Mesendoderm (in vitro differentiated cells): Measurements from ENCODE around the gene ZNF19.
"Not testable (repeated sequence)": the region's sequence is repeated elsewhere in the genome, so short reads cannot be mapped to it uniquely, and the experiment has no call there.

Experiments used
- DNase-seq: peaks from one replicate; pipeline ENCODE4 v3.0.0; 2013
- H2AK5ac ChIP-seq: 2 replicates; pipeline ENCODE4 v1.6.1; 2013; ENCODE audit warnings: low read length, inconsistent platforms
- H2BK120ac ChIP-seq: 2 replicates; pipeline ENCODE4 v1.6.1; 2013; ENCODE audit warnings: low read depth, mild to moderate bottlenecking, low read length, moderate library complexity, mixed read lengths
- H2BK15ac ChIP-seq: replicated peaks from 2 replicates; pipeline ENCODE4 v1.6.1; 2013; ENCODE audit warnings: low read depth, mild to moderate bottlenecking, moderate library complexity
- H2BK5ac ChIP-seq: 2 replicates; pipeline ENCODE4 v1.6.1; 2013; ENCODE audit warnings: low read length, inconsistent platforms
- H3K18ac ChIP-seq: 2 replicates; pipeline ENCODE4 v1.6.1; 2013; ENCODE audit warnings: mild to moderate bottlenecking, low read length, mixed read lengths
- H3K23ac ChIP-seq: one replicate; pipeline ENCODE4 v1.6.1; 2013; ENCODE audit warnings: low read length
- H3K27ac ChIP-seq: 2 replicates; pipeline ENCODE4 v1.5.1; 2013; ENCODE audit warnings: low read depth, mild to moderate bottlenecking, inconsistent platforms, low read length, moderate library complexity
- H3K27me3 ChIP-seq: 2 replicates; pipeline ENCODE4 v1.6.1; 2013; ENCODE audit warnings: low read length, control low read depth, mild to moderate bottlenecking, inconsistent platforms; ENCODE audit not compliant: insufficient read depth, poor library complexity
- H3K36me3 ChIP-seq: 2 replicates; pipeline ENCODE4 v1.6.1; 2013; ENCODE audit warnings: low read length, inconsistent platforms; ENCODE audit not compliant: control insufficient read depth, insufficient read depth
- H3K4ac ChIP-seq: one replicate; pipeline ENCODE4 v1.6.1; 2013; ENCODE audit warnings: low read depth, mild to moderate bottlenecking, low read length, moderate library complexity
- H3K4me1 ChIP-seq: 2 replicates; pipeline ENCODE4 v1.6.1; 2013; ENCODE audit warnings: low read depth, low read length, inconsistent platforms; ENCODE audit not compliant: control insufficient read depth
- H3K4me2 ChIP-seq: 2 replicates; pipeline ENCODE4 v1.6.1; 2013; ENCODE audit warnings: low read length
- H3K4me3 ChIP-seq: 2 replicates; pipeline ENCODE4 v1.5.1; 2013; ENCODE audit warnings: mild to moderate bottlenecking, low read length
- H3K56ac ChIP-seq: one replicate; pipeline ENCODE4 v1.6.1; 2013; ENCODE audit warnings: low read length
- H3K79me1 ChIP-seq: 2 replicates; pipeline ENCODE4 v1.6.1; 2013; ENCODE audit warnings: low read length, inconsistent platforms
- H3K79me2 ChIP-seq: 2 replicates; pipeline ENCODE4 v1.6.1; 2013; ENCODE audit warnings: mild to moderate bottlenecking, low read length; ENCODE audit not compliant: control insufficient read depth, insufficient read depth
- H3K9ac ChIP-seq: 2 replicates; pipeline ENCODE4 v1.6.1; 2013; ENCODE audit warnings: low read length, inconsistent platforms
- H4K5ac ChIP-seq: one replicate; pipeline ENCODE4 v1.6.1; 2013; ENCODE audit warnings: low read length
- H4K8ac ChIP-seq: one replicate; pipeline ENCODE4 v1.6.1; 2013; ENCODE audit warnings: low read depth, mild to moderate bottlenecking, control low read depth, low read length, moderate library complexity
- WGBS: extraction: QIAGEN DNeasy Blood & Tissue Kit; methylation state at CpG from one replicate; pipeline ENCODE4 v1.1.7; 2013; ENCODE audit warnings: low lambda C conversion rate, missing lambda C conversion rate; ENCODE audit not compliant: insufficient coverage; ENCODE audit errors: extremely low coverage; 5-methylcytosine and 5-hydroxymethylcytosine counted together

ZNF19 gene

DNA sequence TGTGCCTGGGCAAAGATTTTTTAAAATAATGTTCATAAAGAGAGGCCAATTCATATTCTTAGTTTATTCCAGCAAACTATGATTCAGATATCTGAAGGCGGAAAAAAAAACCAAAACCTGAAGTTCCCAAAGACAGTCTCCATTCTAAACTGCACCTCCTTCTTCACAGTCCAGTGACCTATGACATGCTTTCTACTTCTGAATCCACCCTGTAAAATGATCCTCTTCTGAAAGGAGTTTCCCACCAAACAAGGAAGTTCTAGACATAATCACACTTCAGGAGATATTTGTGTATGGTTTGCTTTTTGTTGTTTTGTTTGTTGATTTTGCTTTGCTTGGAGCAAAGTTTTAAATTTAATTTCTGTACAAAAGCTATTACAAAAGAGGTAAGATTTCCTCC is 24.2 kb upstream of the ZNF19 start:
- H3K56ac ChIP-seq, result no peak overlapping the region
- no peak overlapping the region for H4K5ac ChIP-seq
- H3K4ac ChIP-seq, result no peak overlapping the region
- H3K23ac ChIP-seq, result no peak overlapping the region
- H3K4me2 ChIP-seq, result no peak overlapping the region
- no peak overlapping the region for H3K18ac ChIP-seq
- no peak overlapping the region for H2AK5ac ChIP-seq
- H4K8ac ChIP-seq, result no peak overlapping the region
- no peak overlapping the region for H2BK5ac ChIP-seq
- no peak overlapping the region for H3K27ac ChIP-seq
- no peak overlapping the region for H3K4me3 ChIP-seq
- no peaks in the 10 kb centered on the region for H3K27me3 ChIP-seq
- WGBS, result no CpG with 5 or more reads among the region's 1 CpG
- no peaks in the 10 kb centered on the region for H3K36me3 ChIP-seq
- no peak overlapping the region for H2BK120ac ChIP-seq
- H3K79me2 ChIP-seq, result no peaks in the 10 kb centered on the region
- no peak overlapping the region for H2BK15ac ChIP-seq
- H3K79me1 ChIP-seq, result no peaks in the 10 kb centered on the region
- DNase-seq, result no peak
- no peaks in the 10 kb centered on the region for H3K4me1 ChIP-seq
- H3K9ac ChIP-seq, result no peak overlapping the region

GRCh38 chr16:71507061-71507460 is 17.9 kb upstream of the ZNF19 start:
- no peaks in the 10 kb centered on the region for H3K79me2 ChIP-seq
- H4K5ac ChIP-seq, result no peak overlapping the region
- H2BK15ac ChIP-seq, result no peak overlapping the region
- no peak for DNase-seq
- H3K4me1 ChIP-seq, result no peaks in the 10 kb centered on the region
- no peak overlapping the region for H3K56ac ChIP-seq
- no peaks in the 10 kb centered on the region for H3K27me3 ChIP-seq
- H3K18ac ChIP-seq, result no peak overlapping the region
- no peaks in the 10 kb centered on the region for H3K79me1 ChIP-seq
- H4K8ac ChIP-seq, result no peak overlapping the region
- H2BK120ac ChIP-seq, result no peak overlapping the region
- H2BK5ac ChIP-seq, result no peak overlapping the region
- no peak overlapping the region for H3K4ac ChIP-seq
- no peak overlapping the region for H3K23ac ChIP-seq
- no CpG with 5 or more reads among the region's 1 CpG for WGBS
- H2AK5ac ChIP-seq, result no peak overlapping the region
- no peak overlapping the region for H3K9ac ChIP-seq
- no peaks in the 10 kb centered on the region for H3K36me3 ChIP-seq
- no peak overlapping the region for H3K4me2 ChIP-seq
- H3K4me3 ChIP-seq, result no peak overlapping the region
- no peak overlapping the region for H3K27ac ChIP-seq

DNA sequence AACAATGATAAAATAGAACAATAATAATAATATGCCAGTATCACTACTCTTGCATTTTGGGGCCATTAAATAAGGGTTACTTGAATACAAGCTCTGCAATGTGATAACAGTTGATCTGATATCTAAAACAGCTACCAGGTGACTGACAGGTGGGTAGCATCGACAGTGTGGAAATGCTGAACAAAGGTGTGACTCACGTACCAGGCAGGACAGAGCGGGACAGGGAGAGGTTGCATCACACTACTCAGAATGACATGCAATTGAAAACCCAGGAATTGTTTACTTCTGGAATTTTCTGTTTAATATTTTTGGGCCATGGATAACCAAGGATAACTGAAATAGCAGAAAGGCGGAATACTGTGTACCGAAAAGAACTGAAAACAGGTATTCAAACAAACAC is 15.8 kb upstream of the ZNF19 start:
- no peak overlapping the region for H2BK120ac ChIP-seq
- H3K4me2 ChIP-seq, result no peak overlapping the region
- H3K56ac ChIP-seq, result no peak overlapping the region
- no peak overlapping the region for H3K23ac ChIP-seq
- no peak overlapping the region for H3K4me3 ChIP-seq
- H4K8ac ChIP-seq, result no peak overlapping the region
- H3K27me3 ChIP-seq, result no peaks in the 10 kb centered on the region
- no peak overlapping the region for H3K9ac ChIP-seq
- no peaks in the 10 kb centered on the region for H3K4me1 ChIP-seq
- H4K5ac ChIP-seq, result no peak overlapping the region
- H3K36me3 ChIP-seq, result no peaks in the 10 kb centered on the region
- H3K4ac ChIP-seq, result no peak overlapping the region
- no peak overlapping the region for H2AK5ac ChIP-seq
- no peak overlapping the region for H2BK15ac ChIP-seq
- H2BK5ac ChIP-seq, result no peak overlapping the region
- WGBS, result no CpG with 5 or more reads among the region's 5 CpGs
- no peak overlapping the region for H3K27ac ChIP-seq
- DNase-seq, result no peak
- H3K79me2 ChIP-seq, result no peaks in the 10 kb centered on the region
- H3K18ac ChIP-seq, result no peak overlapping the region
- H3K79me1 ChIP-seq, result no peaks in the 10 kb centered on the region

- H3K4me2 ChIP-seq, H3K23ac ChIP-seq, H3K79me2 ChIP-seq, H2BK5ac ChIP-seq, H3K27ac ChIP-seq, H2BK120ac ChIP-seq, H2BK15ac ChIP-seq, H3K18ac ChIP-seq, H3K27me3 ChIP-seq, H4K8ac ChIP-seq, H3K79me1 ChIP-seq, H3K4ac ChIP-seq, H4K5ac ChIP-seq, H3K4me3 ChIP-seq, H3K9ac ChIP-seq, H3K36me3 ChIP-seq, H3K4me1 ChIP-seq, H3K56ac ChIP-seq, H2AK5ac ChIP-seq, DNase-seq: not testable (repeated sequence)
- WGBS, result no CpG with 5 or more reads among the region's 7 CpGs
These were observed 14.9 kb upstream of the ZNF19 start for GRCh38 chr16:71504051-71504450.

GRCh38 chr16:71501547-71501946 is 12.4 kb upstream of the ZNF19 start:
- no peaks in the 10 kb centered on the region for H3K27me3 ChIP-seq
- no CpG with 5 or more reads among the region's 3 CpGs for WGBS
- H3K4me1 ChIP-seq, result no peaks in the 10 kb centered on the region
- no peak overlapping the region for H3K27ac ChIP-seq
- no peak overlapping the region for H4K8ac ChIP-seq
- peak; percentile 12 for DNase-seq
- no peak overlapping the region for H3K23ac ChIP-seq
- no peak overlapping the region for H4K5ac ChIP-seq
- H3K9ac ChIP-seq, result no peak overlapping the region
- H2BK15ac ChIP-seq, result no peak overlapping the region
- H3K4me2 ChIP-seq, result no peak overlapping the region
- no peak overlapping the region for H3K56ac ChIP-seq
- H2BK120ac ChIP-seq, result no peak overlapping the region
- H3K18ac ChIP-seq, result no peak overlapping the region
- no peaks in the 10 kb centered on the region for H3K36me3 ChIP-seq
- no peaks in the 10 kb centered on the region for H3K79me2 ChIP-seq
- H3K4me3 ChIP-seq, result no peak overlapping the region
- no peak overlapping the region for H2AK5ac ChIP-seq
- no peak overlapping the region for H2BK5ac ChIP-seq
- H3K79me1 ChIP-seq, result no peaks in the 10 kb centered on the region
- no peak overlapping the region for H3K4ac ChIP-seq

GRCh38 chr16:71500964-71501363 is 11.8 kb upstream of the ZNF19 start:
- Histone ChIP-seq H3K27me3 (no peaks in the 10 kb centered on the region), H3K79me2 (no peaks in the 10 kb centered on the region), H3K36me3 (no peaks in the 10 kb centered on the region), H3K4ac (no peak overlapping the region), H4K8ac (no peak overlapping the region), H3K18ac (no peak overlapping the region), H3K23ac (no peak overlapping the region), H3K4me1 (no peaks in the 10 kb centered on the region), H3K79me1 (no peaks in the 10 kb centered on the region), H3K4me3 (no peak overlapping the region), H2BK5ac (no peak overlapping the region), H2BK15ac (no peak overlapping the region), H3K56ac (no peak overlapping the region), H3K4me2 (no peak overlapping the region), H3K27ac (no peak overlapping the region), H3K9ac (no peak overlapping the region), H2AK5ac (no peak overlapping the region), H2BK120ac (no peak overlapping the region), H4K5ac (no peak overlapping the region)
- DNase-seq, result no peak
- WGBS, result no CpG with 5 or more reads among the region's 2 CpGs
